8988T (cell line): ENCODE measurements around the gene ARMC3.

Experiments
- DNase-seq: peaks from one replicate; pipeline ENCODE4 v3.0.0; 2011

The ARMC3 gene

GRCh38 chr10:22997096-22997495 lies 69.2 kb downstream of the ARMC3 start:
- DNase-seq = no peak

DNA sequence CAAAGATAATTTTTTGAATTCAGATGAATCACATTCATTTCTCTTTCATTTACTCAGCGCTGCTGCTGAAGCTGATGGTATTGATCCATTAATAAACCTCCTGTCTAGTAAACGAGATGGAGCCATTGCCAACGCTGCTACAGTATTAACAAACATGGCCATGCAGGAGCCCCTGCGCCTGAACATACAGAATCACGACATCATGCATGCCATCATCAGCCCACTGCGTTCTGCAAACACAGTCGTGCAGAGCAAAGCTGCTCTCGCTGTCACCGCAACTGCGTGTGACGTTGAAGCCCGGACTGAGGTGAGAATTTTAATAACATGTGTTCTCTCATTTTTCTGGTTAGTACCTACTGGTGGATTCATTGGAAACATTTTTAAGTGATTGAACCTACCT lies 70.2 kb downstream of the ARMC3 start:
- DNase-seq = no peak

DNA sequence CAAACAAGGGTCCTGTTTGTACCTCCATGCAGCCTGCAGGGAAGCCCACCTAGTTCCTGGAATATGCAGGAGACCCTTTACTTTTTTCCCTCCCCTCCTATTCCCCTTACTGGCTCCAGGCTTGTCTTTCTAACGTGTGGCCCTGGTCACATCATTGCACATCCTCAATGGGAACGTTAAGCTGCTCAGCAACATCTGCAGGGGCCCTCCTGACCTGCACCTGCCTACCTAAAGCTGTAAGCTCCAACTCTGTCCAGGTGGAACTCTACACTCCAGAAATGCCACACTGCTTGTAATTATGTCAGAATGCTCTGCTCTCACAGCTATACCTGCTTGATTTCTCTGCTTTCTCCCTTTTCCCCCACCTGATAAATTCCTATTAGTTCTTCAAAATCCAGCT lies 72.1 kb downstream of the ARMC3 start:
- no peak for DNase-seq

- DNase-seq = no peak
Observed at GRCh38 chr10:23001901-23002516, 74.2 kb downstream of the ARMC3 start.

GRCh38 chr10:23005150-23005549 lies 77.3 kb downstream of the ARMC3 start:
- no peak for DNase-seq

GRCh38 chr10:23013581-23014335 lies 85.9 kb downstream of the ARMC3 start:
- DNase-seq = no peak

- no peak for DNase-seq
Observed at GRCh38 chr10:23015021-23015707, 87.3 kb downstream of the ARMC3 start.

DNA sequence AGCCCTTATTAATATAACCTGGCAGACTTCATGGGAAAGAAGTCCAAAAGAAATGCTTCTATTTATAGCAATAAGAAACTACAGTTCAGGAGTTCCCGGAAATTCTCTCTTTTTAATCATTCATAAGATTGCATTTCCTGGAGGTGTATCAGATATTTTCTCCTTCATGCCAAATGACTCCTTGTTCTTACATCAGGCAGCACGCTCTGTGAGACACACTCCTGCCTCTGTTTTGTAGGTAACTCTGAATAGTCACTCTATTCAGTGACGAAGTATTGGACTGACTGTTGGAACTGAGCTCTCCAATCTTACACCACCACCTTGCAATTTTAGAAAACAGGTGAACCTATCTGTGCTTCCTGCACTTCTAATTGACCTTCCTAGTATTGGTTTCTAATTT lies 88.8 kb downstream of the ARMC3 start:
- no peak for DNase-seq

GRCh38 chr10:23019633-23020032 lies 91.8 kb downstream of the ARMC3 start:
- DNase-seq = no peak

DNA sequence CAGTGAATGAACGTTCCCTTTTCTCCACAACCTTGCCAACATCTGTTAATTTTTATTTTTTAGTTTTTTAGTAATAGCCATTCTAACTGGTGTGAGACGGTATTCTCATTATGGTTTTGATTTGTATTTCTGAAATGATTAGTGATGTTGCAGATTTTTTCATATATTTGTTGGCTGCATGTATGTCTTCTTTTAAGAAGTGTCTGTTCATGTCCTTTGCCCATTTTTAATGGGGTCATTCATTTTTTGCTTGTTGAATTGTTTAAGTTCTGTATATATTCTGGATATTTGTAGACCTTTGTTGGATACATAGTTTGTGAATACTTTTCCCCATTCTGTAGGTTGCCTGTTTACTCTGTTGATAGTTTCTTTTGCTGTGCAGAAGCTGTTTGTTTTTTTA lies 93.6 kb downstream of the ARMC3 start:
- DNase-seq = no peak

GRCh38 chr10:23024002-23024401 lies 96.1 kb downstream of the ARMC3 start:
- DNase-seq = no peak

GRCh38 chr10:23031318-23031717 lies 103.5 kb downstream of the ARMC3 start:
- no peak for DNase-seq

GRCh38 chr10:23034790-23035189 lies 106.9 kb downstream of the ARMC3 start:
- DNase-seq = no peak

DNA sequence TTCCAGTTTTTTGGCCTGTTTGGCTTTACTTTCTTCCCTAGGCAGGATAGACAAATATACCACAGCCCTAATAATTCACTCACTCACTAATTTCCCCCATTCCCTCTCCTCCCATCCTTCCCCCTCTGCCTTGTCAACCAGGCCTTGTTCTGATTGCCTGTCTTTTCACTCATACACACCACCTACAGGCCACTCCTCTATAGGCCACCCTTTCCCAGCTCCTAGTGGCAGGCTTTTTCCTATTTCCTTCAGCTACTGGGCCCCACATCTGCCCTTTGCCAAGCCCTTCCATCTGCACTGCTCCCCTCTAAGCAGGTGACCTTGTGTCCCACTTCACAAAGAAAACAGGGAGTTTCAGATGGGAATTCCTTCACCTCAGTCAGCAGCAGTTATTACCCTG lies 107.7 kb downstream of the ARMC3 start:
- no peak for DNase-seq

- DNase-seq = no peak
Observed at GRCh38 chr10:23037152-23037551, 109.3 kb downstream of the ARMC3 start.

DNA sequence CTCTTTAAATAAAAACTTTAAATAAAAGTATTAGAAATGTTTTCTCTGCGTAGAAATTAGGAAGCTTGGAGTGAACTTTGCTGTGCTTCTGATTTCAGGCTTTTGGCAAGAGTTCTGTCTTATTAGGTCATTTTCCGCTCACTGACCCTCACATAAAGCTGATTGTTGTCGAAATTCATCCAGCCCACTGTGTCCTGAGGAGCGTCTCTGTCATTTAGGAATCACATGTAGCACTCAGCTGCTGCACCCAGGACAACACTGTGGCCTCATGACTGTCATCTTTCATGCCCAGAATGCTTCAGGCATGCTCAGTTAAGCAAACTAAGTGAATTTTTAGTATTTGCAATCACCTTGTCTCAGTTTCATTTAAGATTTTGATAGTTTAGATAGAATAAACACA lies 109.7 kb downstream of the ARMC3 start:
- no peak for DNase-seq

GRCh38 chr10:23038172-23038571 lies 110.3 kb downstream of the ARMC3 start:
- no peak for DNase-seq

- DNase-seq = no peak
Observed at GRCh38 chr10:23040002-23040401, 112.1 kb downstream of the ARMC3 start.

- DNase-seq = no peak
Observed at GRCh38 chr10:23046027-23046426, 118.2 kb downstream of the ARMC3 start.

- DNase-seq = no peak
Observed at GRCh38 chr10:23047201-23048050, 119.6 kb downstream of the ARMC3 start.

GRCh38 chr10:23048191-23048590 lies 120.3 kb downstream of the ARMC3 start:
- no peak for DNase-seq

DNA sequence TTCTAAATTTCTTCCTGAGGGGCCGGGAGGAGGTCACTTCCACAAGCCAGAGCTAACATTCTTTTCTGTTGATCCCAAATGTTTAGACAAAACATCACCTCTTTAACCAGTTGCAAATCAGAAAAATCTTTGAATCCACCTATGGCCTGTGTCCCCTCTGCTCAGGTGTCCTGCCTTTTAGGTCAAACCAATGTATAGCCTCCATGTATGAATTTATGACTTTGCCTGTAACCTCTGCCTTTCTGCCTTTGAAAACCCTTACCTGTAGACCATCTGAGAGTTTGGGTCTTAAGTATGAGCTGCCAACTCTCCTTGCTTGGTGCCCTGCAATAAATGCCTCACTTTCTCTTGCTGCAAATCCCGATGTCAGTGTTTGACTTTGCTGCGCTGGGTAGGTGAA lies 123.4 kb downstream of the ARMC3 start:
- DNase-seq = no peak

GRCh38 chr10:23051855-23052331 lies 124.0 kb downstream of the ARMC3 start:
- DNase-seq = no peak
